WTC11 (cell line): ENCODE data around the gene F11R. TPM values are rescaled to one million over a fixed set of nuclear protein-coding genes. Genes with fewer than 3 reads are reported as not detected.

Source experiments
- CBFB ChIP-seq: sonication (generic); formaldehyde crosslinking; IDR thresholded peaks from 2 replicates; pipeline ENCODE4 v1.8.1; 2022; ENCODE audit warnings: mild to moderate bottlenecking, low read depth, missing genetic modification reagents
- ELF4 ChIP-seq: sonication (generic); formaldehyde crosslinking; IDR thresholded peaks from 2 replicates; pipeline ENCODE4 v1.8.1; 2022; ENCODE audit warnings: low read depth, mild to moderate bottlenecking, moderate library complexity, missing genetic modification reagents
- ESRRA ChIP-seq: sonication (generic); formaldehyde crosslinking; IDR thresholded peaks from 2 replicates; pipeline ENCODE4 v1.8.1; 2022; ENCODE audit warnings: mild to moderate bottlenecking, missing genetic modification reagents, borderline replicate concordance
- FOXP1 ChIP-seq: sonication (generic); formaldehyde crosslinking; IDR thresholded peaks from 2 replicates; pipeline ENCODE4 v1.8.0; 2022; ENCODE audit warnings: missing genetic modification reagents, mild to moderate bottlenecking, moderate library complexity, borderline replicate concordance
- GABPB1 ChIP-seq: sonication (generic); formaldehyde crosslinking; IDR thresholded peaks from 2 replicates; pipeline ENCODE4 v1.8.1; 2023; ENCODE audit warnings: mild to moderate bottlenecking, missing genetic modification reagents
- GTF2I ChIP-seq: fragments of 250-450 bp; sonication (Bioruptor Pico); conservative IDR thresholded peaks from 2 replicates; pipeline ENCODE4 v1.4.0; 2021; ENCODE audit warnings: mild to moderate bottlenecking
- JAZF1 ChIP-seq: fragments of 250-450 bp; sonication (Bioruptor Pico); IDR thresholded peaks from 2 replicates; pipeline ENCODE4 v1.9.0; 2021; ENCODE audit warnings: moderate library complexity, mild to moderate bottlenecking, inconsistent platforms
- OVOL2 ChIP-seq: fragments of 250-450 bp; sonication (Bioruptor Pico); IDR thresholded peaks from 2 replicates; pipeline ENCODE4 v1.9.0; 2021; ENCODE audit warnings: mild to moderate bottlenecking, borderline replicate concordance
- PRDM15 ChIP-seq: sonication (generic); formaldehyde crosslinking; IDR thresholded peaks from 2 replicates; pipeline ENCODE4 v1.8.0; 2022; ENCODE audit warnings: missing genetic modification reagents
- RELA ChIP-seq: sonication (generic); formaldehyde crosslinking; IDR thresholded peaks from 2 replicates; pipeline ENCODE4 v1.8.1; 2022; ENCODE audit warnings: missing genetic modification reagents, mild to moderate bottlenecking, borderline replicate concordance
- RORB ChIP-seq: fragments of 250-450 bp; sonication (Bioruptor Pico); IDR thresholded peaks from 2 replicates; pipeline ENCODE4 v1.9.0; 2021; ENCODE audit warnings: mild to moderate bottlenecking
- SMAD4 ChIP-seq: sonication (generic); formaldehyde crosslinking; IDR thresholded peaks from 2 replicates; pipeline ENCODE4 v1.8.0; 2022; ENCODE audit warnings: mild to moderate bottlenecking, missing genetic modification reagents
- TEAD1 ChIP-seq: sonication (generic); formaldehyde crosslinking; IDR thresholded peaks from 2 replicates; pipeline ENCODE4 v1.8.0; 2022; ENCODE audit warnings: mild to moderate bottlenecking, missing genetic modification reagents
- USF2 ChIP-seq: sonication (generic); formaldehyde crosslinking; IDR thresholded peaks from 2 replicates; pipeline ENCODE4 v1.8.1; 2023; ENCODE audit warnings: mild to moderate bottlenecking, missing genetic modification reagents, moderate library complexity
- ZBTB21 ChIP-seq: sonication (generic); formaldehyde crosslinking; IDR thresholded peaks from 2 replicates; pipeline ENCODE4 v1.8.1; 2023; ENCODE audit warnings: mild to moderate bottlenecking, missing genetic modification reagents, borderline replicate concordance
- ZNF232 ChIP-seq: sonication (generic); formaldehyde crosslinking; IDR thresholded peaks from 2 replicates; pipeline ENCODE4 v1.8.0; 2022; ENCODE audit warnings: mild to moderate bottlenecking, missing genetic modification reagents
- ZNF281 ChIP-seq: sonication (generic); formaldehyde crosslinking; IDR thresholded peaks from 2 replicates; pipeline ENCODE4 v1.8.0; 2023; ENCODE audit warnings: mild to moderate bottlenecking, missing genetic modification reagents
- ZNF317 ChIP-seq: sonication (generic); formaldehyde crosslinking; IDR thresholded peaks from 2 replicates; pipeline ENCODE4 v1.8.1; 2023; ENCODE audit warnings: low read depth, mild to moderate bottlenecking, moderate library complexity, missing genetic modification reagents, borderline replicate concordance
- ZNF532 ChIP-seq: fragments of 250-450 bp; sonication (Bioruptor Pico); IDR thresholded peaks from 2 replicates; pipeline ENCODE4 v1.9.0; 2021; ENCODE audit warnings: mild to moderate bottlenecking, borderline replicate concordance
- total RNA-seq: library from RNA; stranded (reverse); gene quantifications from 3 replicates; pipeline ENCODE4 v1.2.3, GENCODE V29; 2021
- TF ChIP-seq, protein P1 (sequence below): sonication (generic); formaldehyde crosslinking; conservative IDR thresholded peaks from 2 replicates; pipeline ENCODE4 v1.8.1; 2022; ENCODE audit warnings: mild to moderate bottlenecking, missing genetic modification reagents
- TF ChIP-seq, protein P2 (sequence below): fragments of 200-600 bp; IDR thresholded peaks from 2 replicates; pipeline ENCODE4 v1.8.0; 2022; ENCODE audit warnings: antibody characterized with exemption
- TF ChIP-seq, protein P3 (sequence below): sonication (generic); formaldehyde crosslinking; conservative IDR thresholded peaks from 2 replicates; pipeline ENCODE4 v1.8.1; 2023; ENCODE audit warnings: mild to moderate bottlenecking, low read depth, missing genetic modification reagents, moderate library complexity

F11R gene
- total RNA-seq, 1 experiment from 2014 or later, result 202 TPM

DNA sequence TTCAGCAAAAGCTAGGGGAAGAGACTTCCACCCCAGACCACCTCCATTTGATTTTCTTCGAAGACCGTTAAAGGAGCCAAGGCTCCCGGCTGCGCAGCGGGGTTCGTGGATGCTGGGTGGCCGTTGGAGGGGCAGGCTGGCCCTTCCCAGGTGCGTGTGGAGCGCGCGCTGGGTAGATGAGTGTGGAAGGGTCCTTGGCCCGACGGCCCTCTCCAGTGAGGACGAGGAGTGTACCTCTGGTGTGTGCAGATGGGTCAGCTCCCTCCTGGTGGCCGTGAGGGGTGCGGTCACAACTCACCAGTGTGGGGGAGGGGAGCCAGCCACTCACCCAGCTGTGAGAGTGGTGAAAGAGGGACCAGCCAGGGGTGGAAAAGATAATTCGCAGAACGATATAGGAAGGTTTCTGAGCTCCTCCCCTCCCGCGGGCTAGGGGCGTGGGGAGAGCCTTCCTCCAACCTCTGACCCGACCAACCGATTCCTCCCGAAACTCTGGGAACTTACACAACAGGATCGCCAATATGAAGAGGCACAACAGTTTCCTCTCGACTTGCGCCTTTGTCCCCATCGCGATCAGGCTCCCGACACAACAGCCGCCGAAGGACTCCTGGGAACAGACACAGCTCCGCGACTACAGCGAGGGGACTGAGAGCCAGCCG is at the start of gene F11R (continued):
- TF ChIP-seq PRDM15 (CRISPR knock-in tag) (0 out of 2 replicates have a peak, but pooled peaks have one; percentile 1), TEAD1 (CRISPR knock-in tag) (0 out of 2 replicates have a peak, but pooled peaks have one; percentile 9), ZBTB21 (no peak), ZNF281 (CRISPR knock-in tag) (0 out of 2 replicates have a peak, but pooled peaks have one; percentile 9), GTF2I (CRISPR knock-in tag) (no peak), ZNF532 (CRISPR knock-in tag) (no peak), ZNF232 (CRISPR knock-in tag) (peak; percentile 78; the same call in 1 of the 2 replicates), OVOL2 (CRISPR knock-in tag) (no peak), ESRRA (CRISPR knock-in tag) (no peak), RORB (CRISPR knock-in tag) (no peak), GABPB1 (no peak), USF2 (no peak), ZNF317 (CRISPR knock-in tag) (no peak), CBFB (CRISPR knock-in tag) (no peak), JAZF1 (CRISPR knock-in tag) (no peak), FOXP1 (CRISPR knock-in tag) (peak; percentile 64), SMAD4 (CRISPR knock-in tag) (no peak), ELF4 (CRISPR knock-in tag) (no peak), RELA (CRISPR knock-in tag) (no peak)
- TF ChIP-seq, protein P1, sequence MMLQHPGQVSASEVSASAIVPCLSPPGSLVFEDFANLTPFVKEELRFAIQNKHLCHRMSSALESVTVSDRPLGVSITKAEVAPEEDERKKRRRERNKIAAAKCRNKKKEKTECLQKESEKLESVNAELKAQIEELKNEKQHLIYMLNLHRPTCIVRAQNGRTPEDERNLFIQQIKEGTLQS (CRISPR knock-in tag), result no peak
- TF ChIP-seq, protein P2, sequence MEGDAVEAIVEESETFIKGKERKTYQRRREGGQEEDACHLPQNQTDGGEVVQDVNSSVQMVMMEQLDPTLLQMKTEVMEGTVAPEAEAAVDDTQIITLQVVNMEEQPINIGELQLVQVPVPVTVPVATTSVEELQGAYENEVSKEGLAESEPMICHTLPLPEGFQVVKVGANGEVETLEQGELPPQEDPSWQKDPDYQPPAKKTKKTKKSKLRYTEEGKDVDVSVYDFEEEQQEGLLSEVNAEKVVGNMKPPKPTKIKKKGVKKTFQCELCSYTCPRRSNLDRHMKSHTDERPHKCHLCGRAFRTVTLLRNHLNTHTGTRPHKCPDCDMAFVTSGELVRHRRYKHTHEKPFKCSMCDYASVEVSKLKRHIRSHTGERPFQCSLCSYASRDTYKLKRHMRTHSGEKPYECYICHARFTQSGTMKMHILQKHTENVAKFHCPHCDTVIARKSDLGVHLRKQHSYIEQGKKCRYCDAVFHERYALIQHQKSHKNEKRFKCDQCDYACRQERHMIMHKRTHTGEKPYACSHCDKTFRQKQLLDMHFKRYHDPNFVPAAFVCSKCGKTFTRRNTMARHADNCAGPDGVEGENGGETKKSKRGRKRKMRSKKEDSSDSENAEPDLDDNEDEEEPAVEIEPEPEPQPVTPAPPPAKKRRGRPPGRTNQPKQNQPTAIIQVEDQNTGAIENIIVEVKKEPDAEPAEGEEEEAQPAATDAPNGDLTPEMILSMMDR, result no peak
- TF ChIP-seq, protein P3, sequence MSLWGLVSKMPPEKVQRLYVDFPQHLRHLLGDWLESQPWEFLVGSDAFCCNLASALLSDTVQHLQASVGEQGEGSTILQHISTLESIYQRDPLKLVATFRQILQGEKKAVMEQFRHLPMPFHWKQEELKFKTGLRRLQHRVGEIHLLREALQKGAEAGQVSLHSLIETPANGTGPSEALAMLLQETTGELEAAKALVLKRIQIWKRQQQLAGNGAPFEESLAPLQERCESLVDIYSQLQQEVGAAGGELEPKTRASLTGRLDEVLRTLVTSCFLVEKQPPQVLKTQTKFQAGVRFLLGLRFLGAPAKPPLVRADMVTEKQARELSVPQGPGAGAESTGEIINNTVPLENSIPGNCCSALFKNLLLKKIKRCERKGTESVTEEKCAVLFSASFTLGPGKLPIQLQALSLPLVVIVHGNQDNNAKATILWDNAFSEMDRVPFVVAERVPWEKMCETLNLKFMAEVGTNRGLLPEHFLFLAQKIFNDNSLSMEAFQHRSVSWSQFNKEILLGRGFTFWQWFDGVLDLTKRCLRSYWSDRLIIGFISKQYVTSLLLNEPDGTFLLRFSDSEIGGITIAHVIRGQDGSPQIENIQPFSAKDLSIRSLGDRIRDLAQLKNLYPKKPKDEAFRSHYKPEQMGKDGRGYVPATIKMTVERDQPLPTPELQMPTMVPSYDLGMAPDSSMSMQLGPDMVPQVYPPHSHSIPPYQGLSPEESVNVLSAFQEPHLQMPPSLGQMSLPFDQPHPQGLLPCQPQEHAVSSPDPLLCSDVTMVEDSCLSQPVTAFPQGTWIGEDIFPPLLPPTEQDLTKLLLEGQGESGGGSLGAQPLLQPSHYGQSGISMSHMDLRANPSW (CRISPR knock-in tag), result no peak
